Gastroesophageal sphincter (tissue), 3 donors: ENCODE results near the gene FCHSD1.

Experiments
- EP300 ChIP-seq: sonication (generic); formaldehyde crosslinking; IDR thresholded peaks from one replicate; pipeline ENCODE4 v1.6.1; 2017; ENCODE audit warnings: antibody characterized with exemption, mild to moderate bottlenecking
- POLR2AphosphoS5 ChIP-seq: sonication (generic); formaldehyde crosslinking; IDR thresholded peaks from one replicate; pipeline ENCODE4 v1.6.1; 2017; ENCODE audit warnings: antibody characterized with exemption
- TF ChIP-seq, protein P1 (sequence below), 4 experiments: fragments of 200-600 bp in 2 of 4; fragments of 450-650 bp in 2 of 4; sonication (generic) in 1 of 4; IDR thresholded peaks; one replicate each; pipeline ENCODE4 v1.5.1; 2017 to 2019; ENCODE audit warnings: antibody characterized with exemption in 4 of 4, mild to moderate bottlenecking in 2 of 4, moderate library complexity in 2 of 4

DNA sequence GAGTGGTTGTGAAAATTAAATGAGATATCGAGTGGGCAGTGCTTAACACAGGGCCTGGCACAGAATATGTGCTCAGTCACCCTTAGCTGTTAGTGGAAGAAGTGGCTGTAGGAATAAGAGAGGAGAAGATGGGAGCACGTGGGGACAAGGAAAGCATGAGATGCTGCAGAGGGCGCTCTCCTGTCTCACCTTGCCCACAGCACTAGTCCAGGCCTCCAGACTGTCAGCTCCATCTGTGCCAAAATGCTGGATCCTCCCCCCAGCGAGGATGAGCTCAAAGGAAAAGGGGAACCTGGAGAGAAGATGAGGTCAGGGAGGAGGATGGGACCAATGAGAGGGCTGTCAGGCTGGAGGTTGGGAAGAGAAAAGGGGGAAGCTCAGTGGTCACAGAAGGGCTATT lies 18.3 kb upstream of the FCHSD1 start:
- TF ChIP-seq EP300 = no peak
- TF ChIP-seq, protein P1, sequence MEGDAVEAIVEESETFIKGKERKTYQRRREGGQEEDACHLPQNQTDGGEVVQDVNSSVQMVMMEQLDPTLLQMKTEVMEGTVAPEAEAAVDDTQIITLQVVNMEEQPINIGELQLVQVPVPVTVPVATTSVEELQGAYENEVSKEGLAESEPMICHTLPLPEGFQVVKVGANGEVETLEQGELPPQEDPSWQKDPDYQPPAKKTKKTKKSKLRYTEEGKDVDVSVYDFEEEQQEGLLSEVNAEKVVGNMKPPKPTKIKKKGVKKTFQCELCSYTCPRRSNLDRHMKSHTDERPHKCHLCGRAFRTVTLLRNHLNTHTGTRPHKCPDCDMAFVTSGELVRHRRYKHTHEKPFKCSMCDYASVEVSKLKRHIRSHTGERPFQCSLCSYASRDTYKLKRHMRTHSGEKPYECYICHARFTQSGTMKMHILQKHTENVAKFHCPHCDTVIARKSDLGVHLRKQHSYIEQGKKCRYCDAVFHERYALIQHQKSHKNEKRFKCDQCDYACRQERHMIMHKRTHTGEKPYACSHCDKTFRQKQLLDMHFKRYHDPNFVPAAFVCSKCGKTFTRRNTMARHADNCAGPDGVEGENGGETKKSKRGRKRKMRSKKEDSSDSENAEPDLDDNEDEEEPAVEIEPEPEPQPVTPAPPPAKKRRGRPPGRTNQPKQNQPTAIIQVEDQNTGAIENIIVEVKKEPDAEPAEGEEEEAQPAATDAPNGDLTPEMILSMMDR (IDR thresholded peaks at IDR 0.05) = no peak
- TF ChIP-seq POLR2AphosphoS5 = no peak
